HEK293 (cell line): ENCODE results near the gene TMEM170B.

Source experiments
- CTCF ChIA-PET: fragments of 350-600 bp; formaldehyde crosslinking; extraction: SDS; loops from one replicate; lab custom pipeline; 2021; ENCODE audit warnings: antibody characterized with exemption; lab: Yijun Ruan, JAX
- POLR2A ChIA-PET: fragments of 300-600 bp; formaldehyde crosslinking; extraction: SDS; loops from one replicate; lab custom pipeline; 2020; ENCODE audit warnings: antibody characterized with exemption, inconsistent platforms; lab: Yijun Ruan, JAX
- H3K27ac ChIP-seq: fragments of 200-500 bp; sonication (Bioruptor generic); 2 replicates; pipeline ENCODE4 v1.5.1; 2014; ENCODE audit warnings: low read depth, low read length, control low read depth, inconsistent platforms; ENCODE audit errors: extremely low read depth
- H3K36me3 ChIP-seq, 2 experiments: fragments of 200-500 bp in 1 of 2; sonication (Bioruptor generic) in 1 of 2; 1 replicate in 1 of 2; 2 replicates in 1 of 2; pipeline ENCODE4 v1.5.1; 2014 to 2017; ENCODE audit warnings: inconsistent platforms in 2 of 2, low read length in 2 of 2; ENCODE audit not compliant: control insufficient read depth in 2 of 2, insufficient read depth in 1 of 2
- H3K4me1 ChIP-seq: fragments of 200-500 bp; sonication (Bioruptor generic); 2 replicates; pipeline ENCODE4 v1.5.1; 2014; ENCODE audit warnings: mild to moderate bottlenecking, low read length, inconsistent platforms; ENCODE audit not compliant: control insufficient read depth, insufficient read depth
- H3K4me3 ChIP-seq: 2 replicates; pipeline ENCODE4 v1.5.1; 2011; ENCODE audit warnings: low read depth, mild to moderate bottlenecking, control low read depth, low read length, moderate library complexity
- H3K9me3 ChIP-seq: fragments of 200-500 bp; sonication (Bioruptor generic); 2 replicates; pipeline ENCODE4 v1.5.1; 2014; ENCODE audit warnings: low read depth, low read length, inconsistent platforms; ENCODE audit not compliant: control insufficient read depth, insufficient read depth
- BCL11A ChIP-seq: fragments of 450-650 bp; formaldehyde crosslinking; IDR thresholded peaks from 2 replicates; pipeline ENCODE4 v1.5.1; 2016; ENCODE audit warnings: low read depth, missing biosample characterization, missing genetic modification characterization
- BCL11B ChIP-seq: fragments of 450-650 bp; formaldehyde crosslinking; IDR thresholded peaks from 2 replicates; pipeline ENCODE4 v1.5.1; 2016; ENCODE audit warnings: low read depth, missing biosample characterization, missing genetic modification characterization
- HOXD13 ChIP-seq: sonication (generic); formaldehyde crosslinking; IDR thresholded peaks from 2 replicates; pipeline ENCODE4 v1.8.0; 2022; ENCODE audit warnings: missing genetic modification reagents, borderline replicate concordance
- OSR2 ChIP-seq: fragments of 450-650 bp; formaldehyde crosslinking; IDR thresholded peaks from 2 replicates; pipeline ENCODE4 v1.5.1; 2016; ENCODE audit warnings: missing biosample characterization, missing genetic modification characterization
- PRDM1 ChIP-seq: fragments of 450-650 bp; formaldehyde crosslinking; IDR thresholded peaks from 2 replicates; pipeline ENCODE4; 2016; ENCODE audit warnings: missing biosample characterization, missing genetic modification characterization
- SP3 ChIP-seq: fragments of 450-650 bp; formaldehyde crosslinking; IDR thresholded peaks from 2 replicates; pipeline ENCODE4 v1.5.1; 2016; ENCODE audit warnings: missing biosample characterization, missing genetic modification characterization
- YY1 ChIP-seq: fragments of 450-650 bp; formaldehyde crosslinking; IDR thresholded peaks from 2 replicates; pipeline ENCODE4 v1.5.1; 2018; ENCODE audit warnings: missing biosample characterization, missing genetic modification characterization
- ZBTB1 ChIP-seq: fragments of 450-650 bp; formaldehyde crosslinking; IDR thresholded peaks from 2 replicates; pipeline ENCODE4 v1.5.1; 2016; ENCODE audit warnings: missing biosample characterization, missing genetic modification characterization
- ZBTB7A ChIP-seq: fragments of 450-650 bp; formaldehyde crosslinking; IDR thresholded peaks from 2 replicates; pipeline ENCODE4 v1.5.1; 2016; ENCODE audit warnings: low read depth, missing biosample characterization, missing genetic modification characterization
- ZIC2 ChIP-seq: fragments of 450-650 bp; formaldehyde crosslinking; IDR thresholded peaks from 2 replicates; pipeline ENCODE4 v1.5.1; 2016; ENCODE audit warnings: missing biosample characterization, missing genetic modification characterization
- ZNF114 ChIP-seq: fragments of 450-650 bp; formaldehyde crosslinking; IDR thresholded peaks from 2 replicates; pipeline ENCODE4 v1.5.0; 2017; ENCODE audit warnings: missing biosample characterization, missing genetic modification characterization
- ZNF155 ChIP-seq: fragments of 450-650 bp; formaldehyde crosslinking; IDR thresholded peaks from 2 replicates; pipeline ENCODE4 v1.5.1; 2016; ENCODE audit warnings: missing biosample characterization, missing genetic modification characterization
- ZNF202 ChIP-seq: fragments of 450-650 bp; formaldehyde crosslinking; IDR thresholded peaks from 2 replicates; pipeline ENCODE4 v1.5.1; 2016; ENCODE audit warnings: missing biosample characterization, missing genetic modification characterization, borderline replicate concordance
- ZNF223 ChIP-seq: fragments of 450-650 bp; formaldehyde crosslinking; IDR thresholded peaks from 2 replicates; pipeline ENCODE4 v1.5.1; 2016; ENCODE audit warnings: missing biosample characterization, missing genetic modification characterization
- ZNF311 ChIP-seq: fragments of 450-650 bp; formaldehyde crosslinking; IDR thresholded peaks from 2 replicates; pipeline ENCODE4 v1.5.1; 2017; ENCODE audit warnings: missing biosample characterization, missing genetic modification characterization, borderline replicate concordance
- ZNF37A ChIP-seq: fragments of 450-650 bp; IDR thresholded peaks from 2 replicates; pipeline ENCODE4 v1.5.1; 2018; ENCODE audit warnings: missing biosample characterization, missing genetic modification characterization
- ZNF558 ChIP-seq: fragments of 450-650 bp; formaldehyde crosslinking; IDR thresholded peaks from 2 replicates; pipeline ENCODE4 v1.5.1; 2016; ENCODE audit warnings: missing biosample characterization, missing genetic modification characterization
- ZNF610 ChIP-seq: fragments of 450-650 bp; formaldehyde crosslinking; IDR thresholded peaks from 2 replicates; pipeline ENCODE4 v1.5.1; 2016; ENCODE audit warnings: missing biosample characterization, missing genetic modification characterization, borderline replicate concordance
- ZNF624 ChIP-seq: fragments of 450-650 bp; formaldehyde crosslinking; IDR thresholded peaks from 2 replicates; pipeline ENCODE4 v1.5.1; 2017; ENCODE audit warnings: missing biosample characterization, missing genetic modification characterization
- ZNF791 ChIP-seq: fragments of 450-650 bp; formaldehyde crosslinking; IDR thresholded peaks from 2 replicates; pipeline ENCODE4 v1.5.1; 2016; ENCODE audit warnings: missing biosample characterization, missing genetic modification characterization
- ZNF837 ChIP-seq: fragments of 450-650 bp; formaldehyde crosslinking; IDR thresholded peaks from 2 replicates; pipeline ENCODE4 v1.5.1; 2016; ENCODE audit warnings: missing biosample characterization, missing genetic modification characterization
- ZNF843 ChIP-seq: fragments of 450-650 bp; formaldehyde crosslinking; IDR thresholded peaks from 2 replicates; pipeline ENCODE4 v1.5.1; 2016; ENCODE audit warnings: missing biosample characterization, missing genetic modification characterization
- TF ChIP-seq, protein P1 (sequence below): fragments of 450-650 bp; formaldehyde crosslinking; IDR thresholded peaks from 2 replicates; pipeline ENCODE4 v1.5.1; 2016; ENCODE audit warnings: missing biosample characterization, missing genetic modification characterization
- TF ChIP-seq, protein P2 (sequence below): fragments of 450-650 bp; formaldehyde crosslinking; IDR thresholded peaks from 2 replicates; pipeline ENCODE4 v1.5.1; 2016; ENCODE audit warnings: missing biosample characterization, missing genetic modification characterization
- TF ChIP-seq, protein P3 (sequence below): fragments of 450-650 bp; IDR thresholded peaks from 2 replicates; pipeline ENCODE4 v1.5.1; 2018; ENCODE audit warnings: missing biosample characterization, missing genetic modification characterization
- TF ChIP-seq, protein P4 (sequence below): fragments of 450-650 bp; formaldehyde crosslinking; IDR thresholded peaks from 2 replicates; pipeline ENCODE4 v1.5.1; 2016; ENCODE audit warnings: missing biosample characterization, missing genetic modification characterization
- TF ChIP-seq, protein P5 (sequence below): fragments of 450-650 bp; formaldehyde crosslinking; IDR thresholded peaks from 2 replicates; pipeline ENCODE4 v1.5.1; 2016; ENCODE audit warnings: missing biosample characterization, missing genetic modification characterization

TMEM170B gene

DNA sequence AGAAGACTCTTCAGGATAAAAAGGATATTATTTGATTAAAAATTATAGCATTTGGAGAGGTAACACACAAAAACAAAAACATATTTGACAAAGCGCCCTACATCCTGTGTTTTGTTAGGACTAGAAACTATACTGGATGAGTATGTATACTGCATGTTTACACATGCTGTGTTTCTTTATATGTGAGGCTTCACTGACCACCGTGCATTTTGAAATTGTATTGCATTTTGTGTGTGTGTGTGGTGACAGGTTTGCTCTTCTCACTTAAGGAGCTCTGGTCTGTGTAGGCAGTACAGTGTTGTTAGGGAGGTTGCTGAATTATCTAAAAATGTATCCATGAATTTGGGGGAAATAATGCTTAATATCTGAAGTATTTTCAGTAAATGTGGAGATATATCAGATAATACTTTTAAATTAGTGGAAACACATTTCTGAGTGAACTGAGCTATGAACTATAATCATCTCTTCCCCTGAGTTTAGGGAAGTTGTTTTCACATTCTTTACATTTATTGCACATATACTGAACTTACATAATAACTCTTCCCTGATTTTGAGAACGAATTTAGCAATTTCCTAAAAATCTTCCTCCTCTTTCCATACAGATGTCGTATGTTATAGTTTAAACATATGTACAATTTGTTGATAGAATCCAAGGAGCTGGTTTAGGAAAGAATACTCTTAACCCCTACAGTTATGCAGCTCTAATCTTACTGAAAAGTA lies 43.3 kb downstream of the TMEM170B start:
- no peaks in the 10 kb centered on the region for H3K4me1 ChIP-seq
- no peak overlapping the region for H3K4me3 ChIP-seq
- no peaks in the 10 kb centered on the region for H3K36me3 ChIP-seq
- TF ChIP-seq ZNF311 (tag by site-specific recombination) (no peak), PRDM1 (tag by site-specific recombination) (no peak), ZNF202 (tag by site-specific recombination) (no peak), BCL11B (tag by site-specific recombination) (no peak), ZNF223 (no peak), OSR2 (tag by site-specific recombination) (no peak), ZNF843 (no peak), ZBTB1 (no peak), ZNF610 (tag by site-specific recombination) (no peak), SP3 (tag by site-specific recombination) (no peak), YY1 (tag by site-specific recombination) (no peak), BCL11A (tag by site-specific recombination) (no peak), ZIC2 (tag by site-specific recombination) (no peak), ZBTB7A (no peak)
- TF ChIP-seq, protein P1, sequence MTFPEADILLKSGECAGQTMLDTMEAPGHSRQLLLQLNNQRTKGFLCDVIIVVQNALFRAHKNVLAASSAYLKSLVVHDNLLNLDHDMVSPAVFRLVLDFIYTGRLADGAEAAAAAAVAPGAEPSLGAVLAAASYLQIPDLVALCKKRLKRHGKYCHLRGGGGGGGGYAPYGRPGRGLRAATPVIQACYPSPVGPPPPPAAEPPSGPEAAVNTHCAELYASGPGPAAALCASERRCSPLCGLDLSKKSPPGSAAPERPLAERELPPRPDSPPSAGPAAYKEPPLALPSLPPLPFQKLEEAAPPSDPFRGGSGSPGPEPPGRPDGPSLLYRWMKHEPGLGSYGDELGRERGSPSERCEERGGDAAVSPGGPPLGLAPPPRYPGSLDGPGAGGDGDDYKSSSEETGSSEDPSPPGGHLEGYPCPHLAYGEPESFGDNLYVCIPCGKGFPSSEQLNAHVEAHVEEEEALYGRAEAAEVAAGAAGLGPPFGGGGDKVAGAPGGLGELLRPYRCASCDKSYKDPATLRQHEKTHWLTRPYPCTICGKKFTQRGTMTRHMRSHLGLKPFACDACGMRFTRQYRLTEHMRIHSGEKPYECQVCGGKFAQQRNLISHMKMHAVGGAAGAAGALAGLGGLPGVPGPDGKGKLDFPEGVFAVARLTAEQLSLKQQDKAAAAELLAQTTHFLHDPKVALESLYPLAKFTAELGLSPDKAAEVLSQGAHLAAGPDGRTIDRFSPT (tag by site-specific recombination) = no peak
- TF ChIP-seq, protein P2, sequence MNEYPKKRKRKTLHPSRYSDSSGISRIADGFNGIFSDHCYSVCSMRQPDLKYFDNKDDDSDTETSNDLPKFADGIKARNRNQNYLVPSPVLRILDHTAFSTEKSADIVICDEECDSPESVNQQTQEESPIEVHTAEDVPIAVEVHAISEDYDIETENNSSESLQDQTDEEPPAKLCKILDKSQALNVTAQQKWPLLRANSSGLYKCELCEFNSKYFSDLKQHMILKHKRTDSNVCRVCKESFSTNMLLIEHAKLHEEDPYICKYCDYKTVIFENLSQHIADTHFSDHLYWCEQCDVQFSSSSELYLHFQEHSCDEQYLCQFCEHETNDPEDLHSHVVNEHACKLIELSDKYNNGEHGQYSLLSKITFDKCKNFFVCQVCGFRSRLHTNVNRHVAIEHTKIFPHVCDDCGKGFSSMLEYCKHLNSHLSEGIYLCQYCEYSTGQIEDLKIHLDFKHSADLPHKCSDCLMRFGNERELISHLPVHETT (tag by site-specific recombination) = no peak
- TF ChIP-seq, protein P3, sequence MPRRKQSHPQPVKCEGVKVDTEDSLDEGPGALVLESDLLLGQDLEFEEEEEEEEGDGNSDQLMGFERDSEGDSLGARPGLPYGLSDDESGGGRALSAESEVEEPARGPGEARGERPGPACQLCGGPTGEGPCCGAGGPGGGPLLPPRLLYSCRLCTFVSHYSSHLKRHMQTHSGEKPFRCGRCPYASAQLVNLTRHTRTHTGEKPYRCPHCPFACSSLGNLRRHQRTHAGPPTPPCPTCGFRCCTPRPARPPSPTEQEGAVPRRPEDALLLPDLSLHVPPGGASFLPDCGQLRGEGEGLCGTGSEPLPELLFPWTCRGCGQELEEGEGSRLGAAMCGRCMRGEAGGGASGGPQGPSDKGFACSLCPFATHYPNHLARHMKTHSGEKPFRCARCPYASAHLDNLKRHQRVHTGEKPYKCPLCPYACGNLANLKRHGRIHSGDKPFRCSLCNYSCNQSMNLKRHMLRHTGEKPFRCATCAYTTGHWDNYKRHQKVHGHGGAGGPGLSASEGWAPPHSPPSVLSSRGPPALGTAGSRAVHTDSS = no peak
- TF ChIP-seq, protein P4, sequence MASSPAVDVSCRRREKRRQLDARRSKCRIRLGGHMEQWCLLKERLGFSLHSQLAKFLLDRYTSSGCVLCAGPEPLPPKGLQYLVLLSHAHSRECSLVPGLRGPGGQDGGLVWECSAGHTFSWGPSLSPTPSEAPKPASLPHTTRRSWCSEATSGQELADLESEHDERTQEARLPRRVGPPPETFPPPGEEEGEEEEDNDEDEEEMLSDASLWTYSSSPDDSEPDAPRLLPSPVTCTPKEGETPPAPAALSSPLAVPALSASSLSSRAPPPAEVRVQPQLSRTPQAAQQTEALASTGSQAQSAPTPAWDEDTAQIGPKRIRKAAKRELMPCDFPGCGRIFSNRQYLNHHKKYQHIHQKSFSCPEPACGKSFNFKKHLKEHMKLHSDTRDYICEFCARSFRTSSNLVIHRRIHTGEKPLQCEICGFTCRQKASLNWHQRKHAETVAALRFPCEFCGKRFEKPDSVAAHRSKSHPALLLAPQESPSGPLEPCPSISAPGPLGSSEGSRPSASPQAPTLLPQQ (tag by site-specific recombination) = no peak
- no peaks in the 10 kb centered on the region for H3K9me3 ChIP-seq
- POLR2A ChIA-PET = no interaction called here
- CTCF ChIA-PET = interaction anchor here (0.6 to 1.9 kb wide), 4 partner anchors 9 to 511 kb away, joined by 4 to 8 read pairs (median 4); no protein-coding TSS in a partner anchor
- no peak overlapping the region for H3K27ac ChIP-seq

DNA sequence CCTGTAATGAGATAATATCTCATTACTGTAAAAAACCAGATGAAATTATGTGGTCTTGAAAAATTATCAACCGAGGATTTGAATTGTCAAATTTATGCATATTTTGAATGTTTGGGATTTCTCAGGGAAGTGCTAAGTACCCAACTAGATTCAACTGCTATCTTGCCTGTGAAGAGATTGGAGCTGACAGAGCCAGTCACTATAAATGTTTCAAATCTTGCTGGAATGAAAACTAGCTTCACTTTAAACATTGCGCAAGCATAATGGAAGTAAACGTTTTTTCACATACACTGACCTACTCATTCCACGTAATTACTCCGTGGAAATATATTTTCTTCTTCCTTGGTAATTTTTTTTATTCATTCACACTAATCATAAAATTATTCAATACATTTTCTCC lies 46.7 kb downstream of the TMEM170B start:
- Histone ChIP-seq H3K9me3 (no peaks in the 10 kb centered on the region), H3K4me1 (no peaks in the 10 kb centered on the region), H3K36me3 (no peaks in the 10 kb centered on the region), H3K4me3 (no peak overlapping the region), H3K27ac (no peak overlapping the region)
- ChIA-PET CTCF (interaction anchor here (0.5 to 3.9 kb wide), 22 partner anchors 9 to 1310 kb away, joined by 3 to 21 read pairs (median 4); partner anchors contain the start of gene EDN1), POLR2A (interaction anchor here (0.6 kb wide), 1 partner anchor 688 kb away, joined by 4 read pairs; no protein-coding TSS in a partner anchor)
- TF ChIP-seq ZNF791 (tag by site-specific recombination) (no peak), ZNF624 (tag by site-specific recombination) (no peak), ZNF558 (tag by site-specific recombination) (no peak), ZNF37A (tag by site-specific recombination) (no peak), ZNF837 (no peak), ZNF155 (tag by site-specific recombination) (no peak), ZNF114 (tag by site-specific recombination) (no peak), HOXD13 (CRISPR knock-in tag) (no peak)
- TF ChIP-seq, protein P5, sequence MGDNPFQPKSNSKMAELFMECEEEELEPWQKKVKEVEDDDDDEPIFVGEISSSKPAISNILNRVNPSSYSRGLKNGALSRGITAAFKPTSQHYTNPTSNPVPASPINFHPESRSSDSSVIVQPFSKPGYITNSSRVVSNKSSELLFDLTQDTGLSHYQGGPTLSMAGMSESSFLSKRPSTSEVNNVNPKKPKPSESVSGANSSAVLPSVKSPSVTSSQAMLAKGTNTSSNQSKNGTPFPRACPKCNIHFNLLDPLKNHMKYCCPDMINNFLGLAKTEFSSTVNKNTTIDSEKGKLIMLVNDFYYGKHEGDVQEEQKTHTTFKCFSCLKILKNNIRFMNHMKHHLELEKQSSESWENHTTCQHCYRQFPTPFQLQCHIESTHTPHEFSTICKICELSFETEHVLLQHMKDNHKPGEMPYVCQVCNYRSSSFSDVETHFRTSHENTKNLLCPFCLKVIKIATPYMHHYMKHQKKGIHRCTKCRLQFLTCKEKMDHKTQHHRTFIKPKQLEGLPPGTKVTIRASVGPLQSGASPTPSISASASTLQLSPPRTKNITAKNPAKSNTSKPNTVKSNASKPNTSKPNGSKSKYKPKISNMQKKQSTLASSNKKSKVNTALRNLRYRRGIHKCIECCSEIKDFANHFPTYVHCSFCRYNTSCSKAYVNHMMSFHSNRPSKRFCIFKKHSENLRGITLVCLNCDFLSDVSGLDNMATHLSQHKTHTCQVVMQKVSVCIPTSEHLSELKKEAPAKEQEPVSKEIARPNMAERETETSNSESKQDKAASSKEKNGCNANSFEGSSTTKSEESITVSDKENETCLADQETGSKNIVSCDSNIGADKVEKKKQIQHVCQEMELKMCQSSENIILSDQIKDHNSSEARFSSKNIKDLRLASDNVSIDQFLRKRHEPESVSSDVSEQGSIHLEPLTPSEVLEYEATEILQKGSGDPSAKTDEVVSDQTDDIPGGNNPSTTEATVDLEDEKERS (tag by site-specific recombination) = no peak
